Measurements from ENCODE around the gene AATF. TPM values are rescaled to one million over a fixed set of nuclear protein-coding genes. Genes with fewer than 3 reads are reported as not detected.
"Not testable (repeated sequence)": the region's sequence is repeated elsewhere in the genome, so short reads cannot be mapped to it uniquely, and the experiment has no call there.

AATF gene
- total RNA-seq, 2 experiments from 2014 or later = 40.3 to 40.8 TPM

DNA sequence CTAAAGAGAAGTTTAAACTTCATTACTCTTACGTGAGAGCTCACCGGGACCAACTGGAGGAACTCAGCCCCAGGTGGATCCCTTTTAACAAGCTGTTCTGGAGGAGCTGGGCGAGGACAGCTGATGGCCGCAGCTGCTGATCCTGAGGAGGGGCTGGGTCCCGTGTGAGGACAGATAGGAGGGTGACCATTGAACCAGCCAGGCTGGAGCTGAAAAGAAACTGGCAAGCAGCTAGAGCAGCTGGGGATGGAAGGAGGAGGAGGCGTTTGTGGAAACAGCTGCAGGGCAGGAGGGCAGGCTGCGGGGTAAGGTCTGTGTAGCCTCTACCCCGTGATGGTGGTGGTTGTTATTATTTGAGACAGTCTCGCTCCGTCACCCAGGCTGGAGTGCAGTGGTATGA is 119.5 kb downstream of the AATF start:
- H3K36me3 Mint-ChIP-seq (ENCODE audit: low read depth) = no peaks in the 10 kb centered on the region
- no peaks in the 10 kb centered on the region for H3K36me3 ChIP-seq (ENCODE audit: insufficient read depth, low read length)
- no peak overlapping the region for H3K4me3 ChIP-seq (ENCODE audit: low read length)
- no peaks in the 10 kb centered on the region for H3K9me3 ChIP-seq (ENCODE audit: control insufficient read depth in 1 of 2, insufficient read depth in 1 of 2, low read length in 2 of 2)
- intact Hi-C loops (cut with DNase I, micrococcal nuclease) = no loop called here
- no peaks in the 10 kb centered on the region for H3K9me3 Mint-ChIP-seq
- no peak overlapping the region for H3K27ac Mint-ChIP-seq
- H3K27ac ChIP-seq (ENCODE audit: low read depth in 1 of 2, low read length in 2 of 2) = no peak overlapping the region
- TF ChIP-seq, protein P1, sequence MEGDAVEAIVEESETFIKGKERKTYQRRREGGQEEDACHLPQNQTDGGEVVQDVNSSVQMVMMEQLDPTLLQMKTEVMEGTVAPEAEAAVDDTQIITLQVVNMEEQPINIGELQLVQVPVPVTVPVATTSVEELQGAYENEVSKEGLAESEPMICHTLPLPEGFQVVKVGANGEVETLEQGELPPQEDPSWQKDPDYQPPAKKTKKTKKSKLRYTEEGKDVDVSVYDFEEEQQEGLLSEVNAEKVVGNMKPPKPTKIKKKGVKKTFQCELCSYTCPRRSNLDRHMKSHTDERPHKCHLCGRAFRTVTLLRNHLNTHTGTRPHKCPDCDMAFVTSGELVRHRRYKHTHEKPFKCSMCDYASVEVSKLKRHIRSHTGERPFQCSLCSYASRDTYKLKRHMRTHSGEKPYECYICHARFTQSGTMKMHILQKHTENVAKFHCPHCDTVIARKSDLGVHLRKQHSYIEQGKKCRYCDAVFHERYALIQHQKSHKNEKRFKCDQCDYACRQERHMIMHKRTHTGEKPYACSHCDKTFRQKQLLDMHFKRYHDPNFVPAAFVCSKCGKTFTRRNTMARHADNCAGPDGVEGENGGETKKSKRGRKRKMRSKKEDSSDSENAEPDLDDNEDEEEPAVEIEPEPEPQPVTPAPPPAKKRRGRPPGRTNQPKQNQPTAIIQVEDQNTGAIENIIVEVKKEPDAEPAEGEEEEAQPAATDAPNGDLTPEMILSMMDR (IDR thresholded peaks at IDR 0.05) = no peak
- H3K4me3 Mint-ChIP-seq = no peak overlapping the region
- no peaks in the 10 kb centered on the region for H3K27me3 Mint-ChIP-seq
- no peaks in the 10 kb centered on the region for H3K4me1 Mint-ChIP-seq (ENCODE audit: low read depth)
- POLR2A ChIA-PET = no interaction called here
- CTCF ChIA-PET = no interaction called here
- no peaks in the 10 kb centered on the region for H3K27me3 ChIP-seq (ENCODE audit: control insufficient read depth in 1 of 2, insufficient read depth in 2 of 2, low read length in 2 of 2)
- ATAC-seq (ENCODE audit: poor library complexity) (no peak), DNase-seq (no peak)
- H3K4me1 ChIP-seq (ENCODE audit: insufficient read depth, low read length) = no peaks in the 10 kb centered on the region

DNA sequence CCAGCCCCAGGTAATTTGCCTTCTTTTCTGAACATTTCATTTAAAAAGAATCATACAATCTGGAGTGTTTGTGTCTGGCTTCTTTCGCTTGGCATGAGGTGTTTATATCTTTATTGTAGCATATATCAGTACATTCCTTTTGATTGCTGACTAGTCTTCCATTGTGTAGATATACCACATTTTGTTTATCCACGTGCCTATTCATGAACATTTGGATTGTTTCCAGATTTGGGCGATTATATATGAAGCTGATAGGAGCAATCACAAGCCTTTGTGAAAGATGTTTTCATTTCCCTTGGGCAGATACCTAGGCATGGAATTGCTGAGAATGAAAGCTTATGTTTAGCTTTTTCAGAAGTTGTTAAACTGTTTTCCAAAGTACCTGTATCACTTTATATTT is 120.3 kb downstream of the AATF start:
- Histone ChIP-seq H3K4me3 (ENCODE audit: low read length) (no peak overlapping the region), H3K4me1 (ENCODE audit: insufficient read depth, low read length) (no peaks in the 10 kb centered on the region), H3K36me3 (ENCODE audit: insufficient read depth, low read length) (no peaks in the 10 kb centered on the region), H3K9me3 (ENCODE audit: control insufficient read depth in 1 of 2, insufficient read depth in 1 of 2, low read length in 2 of 2) (no peaks in the 10 kb centered on the region), H3K27ac (ENCODE audit: low read depth in 1 of 2, low read length in 2 of 2) (no peak overlapping the region), H3K27me3 (ENCODE audit: control insufficient read depth in 1 of 2, insufficient read depth in 2 of 2, low read length in 2 of 2) (no peaks in the 10 kb centered on the region)
- H3K36me3 Mint-ChIP-seq (ENCODE audit: low read depth) = no peaks in the 10 kb centered on the region
- no peak for DNase-seq
- CTCF ChIA-PET = interaction anchor here (1.1 kb wide), 1 partner anchor 10 kb away, joined by 4 read pairs; no protein-coding TSS in a partner anchor
- H3K9me3 Mint-ChIP-seq = no peaks in the 10 kb centered on the region
- no peaks in the 10 kb centered on the region for H3K4me1 Mint-ChIP-seq (ENCODE audit: low read depth)
- TF ChIP-seq, protein P1 (IDR thresholded peaks at IDR 0.05) = no peak
- H3K27ac Mint-ChIP-seq = no peak overlapping the region
- POLR2A ChIA-PET = no interaction called here
- ATAC-seq (ENCODE audit: poor library complexity) = no peak
- H3K4me3 Mint-ChIP-seq = no peak overlapping the region
- intact Hi-C loops (cut with DNase I, micrococcal nuclease) = no loop called here
- H3K27me3 Mint-ChIP-seq = no peaks in the 10 kb centered on the region

DNA sequence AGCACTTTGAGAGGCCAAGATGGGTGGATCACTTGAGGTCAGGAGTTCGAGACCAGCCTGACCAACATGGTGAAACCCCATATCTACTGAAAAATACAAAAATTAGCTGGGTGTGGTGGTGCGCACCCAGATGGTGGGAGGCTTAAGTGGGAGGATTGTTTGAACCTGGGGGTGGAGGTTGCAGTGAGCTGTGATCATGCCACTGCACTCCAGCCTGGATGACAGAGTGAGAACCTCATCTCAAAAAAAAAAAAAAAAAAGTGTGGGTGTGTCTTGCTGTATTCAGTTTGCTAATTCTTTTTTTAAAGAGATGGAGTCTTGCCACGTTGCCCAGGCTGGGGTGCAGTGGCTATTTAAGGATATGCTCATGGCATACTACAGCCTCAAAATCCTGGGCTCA is 124.7 kb downstream of the AATF start:
- H3K4me3 Mint-ChIP-seq; H3K4me1 ChIP-seq (ENCODE audit: insufficient read depth, low read length); H3K27ac Mint-ChIP-seq; POLR2A ChIA-PET; intact Hi-C loops (cut with DNase I, micrococcal nuclease); H3K9me3 ChIP-seq (ENCODE audit: control insufficient read depth in 1 of 2, insufficient read depth in 1 of 2, low read length in 2 of 2); H3K27me3 Mint-ChIP-seq; H3K27me3 ChIP-seq (ENCODE audit: control insufficient read depth in 1 of 2, insufficient read depth in 2 of 2, low read length in 2 of 2); H3K36me3 ChIP-seq (ENCODE audit: insufficient read depth, low read length); DNase-seq; ATAC-seq (ENCODE audit: poor library complexity); H3K9me3 Mint-ChIP-seq; H3K4me3 ChIP-seq (ENCODE audit: low read length); H3K36me3 Mint-ChIP-seq (ENCODE audit: low read depth); H3K27ac ChIP-seq (ENCODE audit: low read depth in 1 of 2, low read length in 2 of 2); H3K4me1 Mint-ChIP-seq (ENCODE audit: low read depth): not testable (repeated sequence)
- CTCF ChIA-PET = interaction anchor here (0.7 kb wide), 1 partner anchor 14 kb away, joined by 3 read pairs; no protein-coding TSS in a partner anchor

DNA sequence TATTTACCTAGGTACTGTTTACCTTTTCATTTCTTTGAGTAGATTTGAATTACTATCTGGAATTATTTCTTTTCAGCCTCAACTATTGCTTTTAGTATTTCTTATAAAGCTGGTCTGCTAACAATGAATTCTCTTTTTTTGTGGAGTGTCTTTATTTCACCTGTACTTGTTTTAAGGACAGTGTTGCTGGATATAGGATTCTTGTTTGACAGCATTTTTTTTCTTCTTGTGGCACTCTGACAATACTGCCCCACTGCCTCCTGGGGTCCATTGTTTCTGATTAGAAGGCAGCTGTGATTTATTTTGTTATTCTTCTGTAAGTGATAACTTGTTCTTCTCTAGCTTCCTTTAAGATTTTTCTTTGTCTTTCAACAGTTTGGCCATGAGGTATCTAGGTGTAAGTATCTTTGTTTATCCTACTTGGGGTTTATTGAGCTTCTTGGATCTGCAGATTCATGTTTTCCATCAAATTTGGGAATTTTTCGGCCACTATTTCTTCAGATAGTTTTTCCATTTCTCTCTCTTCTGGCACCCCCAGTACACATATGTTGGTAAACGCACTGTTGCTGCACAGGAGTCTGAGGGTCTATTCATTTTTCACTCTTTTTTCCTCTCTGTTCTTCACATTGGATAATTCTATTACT is 130.4 kb downstream of the AATF start:
- Mint-ChIP-seq H3K4me1 (ENCODE audit: low read depth) (no peaks in the 10 kb centered on the region), H3K27me3 (no peaks in the 10 kb centered on the region), H3K9me3 (peaks cover 5% of the 10 kb centered on the region), H3K27ac (no peak overlapping the region), H3K4me3 (no peak overlapping the region), H3K36me3 (ENCODE audit: low read depth) (no peaks in the 10 kb centered on the region)
- TF ChIP-seq, protein P1 (IDR thresholded peaks at IDR 0.05) = no peak
- peaks cover 3 to 7% of the 10 kb centered on the region in 2 experiments for H3K9me3 ChIP-seq (ENCODE audit: control insufficient read depth in 1 of 2, insufficient read depth in 1 of 2, low read length in 2 of 2)
- no peaks in the 10 kb centered on the region for H3K27me3 ChIP-seq (ENCODE audit: control insufficient read depth in 1 of 2, insufficient read depth in 2 of 2, low read length in 2 of 2)
- no peak for DNase-seq
- H3K36me3 ChIP-seq (ENCODE audit: insufficient read depth, low read length) = no peaks in the 10 kb centered on the region
- no peak overlapping the region for H3K27ac ChIP-seq (ENCODE audit: low read depth in 1 of 2, low read length in 2 of 2)
- ChIA-PET CTCF (no interaction called here), POLR2A (no interaction called here)
- H3K4me3 ChIP-seq (ENCODE audit: low read length) = no peak overlapping the region
- intact Hi-C loops (cut with DNase I, micrococcal nuclease) = no loop called here
- no peaks in the 10 kb centered on the region for H3K4me1 ChIP-seq (ENCODE audit: insufficient read depth, low read length)
- no peak for ATAC-seq (ENCODE audit: poor library complexity)
